Astrocyte (in vitro differentiated cells and primary cell): ENCODE results near the gene ZEB2. TPM values are rescaled to one million over a fixed set of nuclear protein-coding genes. Genes with fewer than 3 reads are reported as not detected.

Experiments used
- DNase-seq: peaks from one replicate; pipeline ENCODE4 v3.0.0-alpha.2; 2010; ENCODE audit warnings: low read depth
- FAIRE-seq: peaks from 2 replicates; lab custom pipeline; 2011; peaks lifted over from hg19 to GRCh38; lab: Jason Lieb, UNC
- H2AFZ ChIP-seq: 2 replicates; pipeline ENCODE4 v1.6.0; 2012; ENCODE audit warnings: low read depth, low read length, inconsistent platforms
- H3K27ac ChIP-seq: 2 replicates; pipeline ENCODE4 v1.5.1; 2011; ENCODE audit warnings: low read depth, low read length, inconsistent platforms
- H3K27me3 ChIP-seq: 2 replicates; pipeline ENCODE4 v1.6.0; 2011; ENCODE audit warnings: low read length, inconsistent platforms; ENCODE audit not compliant: insufficient read depth
- H3K36me3 ChIP-seq: 2 replicates; pipeline ENCODE4 v1.5.1; 2011; ENCODE audit warnings: low read length, inconsistent platforms; ENCODE audit not compliant: insufficient read depth
- H3K4me1 ChIP-seq: 2 replicates; pipeline ENCODE4 v1.5.1; 2011; ENCODE audit warnings: low read length, inconsistent platforms; ENCODE audit not compliant: insufficient read depth
- H3K4me2 ChIP-seq: 2 replicates; pipeline ENCODE4 v1.6.0; 2012; ENCODE audit warnings: low read length, inconsistent platforms
- H3K4me3 ChIP-seq: 2 replicates; pipeline ENCODE4 v1.5.1; 2011; ENCODE audit warnings: low read depth, mild to moderate bottlenecking, low read length, inconsistent platforms; ENCODE audit not compliant: insufficient read depth
- H3K79me2 ChIP-seq: 2 replicates; pipeline ENCODE4 v1.6.0; 2012; ENCODE audit warnings: mild to moderate bottlenecking, low read length, inconsistent platforms; ENCODE audit not compliant: insufficient read depth
- H3K9ac ChIP-seq: 2 replicates; pipeline ENCODE4 v1.6.0; 2012; ENCODE audit warnings: mild to moderate bottlenecking, low read length, inconsistent platforms
- H3K9me3 ChIP-seq: 2 replicates; pipeline ENCODE4 v1.5.1; 2012; ENCODE audit warnings: low read depth, mild to moderate bottlenecking, low read length, inconsistent platforms; ENCODE audit not compliant: insufficient read depth
- H4K20me1 ChIP-seq: 2 replicates; pipeline ENCODE4 v1.6.0; 2012; ENCODE audit warnings: low read length, inconsistent platforms; ENCODE audit not compliant: insufficient read depth
- H3K27ac Mint-ChIP-seq: one replicate; pipeline ENCODE4 v1.8.0; 2021; ENCODE audit warnings: mild to moderate bottlenecking, mixed read lengths; ENCODE audit not compliant: unreplicated experiment
- H3K27me3 Mint-ChIP-seq: one replicate; pipeline ENCODE4 v1.8.0; 2021; ENCODE audit warnings: low read depth, mixed read lengths; ENCODE audit not compliant: unreplicated experiment
- H3K36me3 Mint-ChIP-seq: one replicate; pipeline ENCODE4 v1.8.0; 2021; ENCODE audit warnings: low read depth, mixed read lengths; ENCODE audit not compliant: unreplicated experiment
- H3K4me1 Mint-ChIP-seq: one replicate; pipeline ENCODE4 v1.8.0; 2021; ENCODE audit warnings: low read depth, mixed read lengths; ENCODE audit not compliant: unreplicated experiment
- H3K4me3 Mint-ChIP-seq: one replicate; pipeline ENCODE4 v1.8.0; 2021; ENCODE audit warnings: mild to moderate bottlenecking, moderate library complexity, mixed read lengths; ENCODE audit not compliant: unreplicated experiment
- H3K9me3 Mint-ChIP-seq: one replicate; pipeline ENCODE4 v1.8.0; 2021; ENCODE audit warnings: mild to moderate bottlenecking, mixed read lengths; ENCODE audit not compliant: unreplicated experiment
- CTCF ChIP-seq: IDR thresholded peaks from 2 replicates; pipeline ENCODE4 v1.5.1; 2011; ENCODE audit warnings: low read depth, mild to moderate bottlenecking, inconsistent platforms, low read length, moderate library complexity; ENCODE audit not compliant: insufficient read depth
- EZH2 ChIP-seq: IDR thresholded peaks from 2 replicates; pipeline ENCODE4 v1.6.1; 2012; ENCODE audit warnings: mild to moderate bottlenecking, low read length, inconsistent platforms; ENCODE audit not compliant: insufficient read depth
- total RNA-seq: library from RNA; stranded (reverse); gene quantifications from 2 replicates; pipeline ENCODE4 v1.2.1, GENCODE V29; 2021

The ZEB2 gene
- total RNA-seq, 1 donor from 2014 or later: 84.9 TPM

- H3K4me1 Mint-ChIP-seq: peaks cover 29% of the 10 kb centered on the region
- H3K27ac ChIP-seq: no peak overlapping the region
- no peaks in the 10 kb centered on the region for H3K9me3 Mint-ChIP-seq
- H3K4me2 ChIP-seq: no peak overlapping the region
- no peak overlapping the region for H2AFZ ChIP-seq
- H3K36me3 ChIP-seq: no peaks in the 10 kb centered on the region
- no peak overlapping the region for H3K4me3 Mint-ChIP-seq
- H3K27ac Mint-ChIP-seq: peak overlapping the region; percentile 54
- no peaks in the 10 kb centered on the region for H3K27me3 ChIP-seq
- FAIRE-seq (no peak), DNase-seq (no peak)
- no peaks in the 10 kb centered on the region for H3K27me3 Mint-ChIP-seq
- H3K79me2 ChIP-seq: peaks cover 14% of the 10 kb centered on the region
- TF ChIP-seq CTCF: no peak
- TF ChIP-seq EZH2: no peak
- no peak overlapping the region for H3K9ac ChIP-seq
- no peaks in the 10 kb centered on the region for H3K4me1 ChIP-seq
- H3K4me3 ChIP-seq: no peak overlapping the region
- H3K36me3 Mint-ChIP-seq: peaks cover 17% of the 10 kb centered on the region
- peaks cover 1% of the 10 kb centered on the region for H4K20me1 ChIP-seq
- H3K9me3 ChIP-seq: no peaks in the 10 kb centered on the region
Measured at GRCh38 chr2:144446136-144446535, 73.8 kb downstream of the ZEB2 start.

- no peak overlapping the region for H3K27ac Mint-ChIP-seq
- no peak for DNase-seq
- H2AFZ ChIP-seq: no peak overlapping the region
- no peaks in the 10 kb centered on the region for H3K27me3 Mint-ChIP-seq
- no peak overlapping the region for H3K9ac ChIP-seq
- H3K36me3 Mint-ChIP-seq: peaks cover 17% of the 10 kb centered on the region
- H3K9me3 ChIP-seq: no peaks in the 10 kb centered on the region
- H3K4me3 ChIP-seq: no peak overlapping the region
- no peaks in the 10 kb centered on the region for H3K36me3 ChIP-seq
- TF ChIP-seq CTCF (no peak), EZH2 (no peak)
- no peak overlapping the region for H3K4me2 ChIP-seq
- no peaks in the 10 kb centered on the region for H3K9me3 Mint-ChIP-seq
- H4K20me1 ChIP-seq: peaks cover 7% of the 10 kb centered on the region
- H3K27ac ChIP-seq: no peak overlapping the region
- H3K79me2 ChIP-seq: peaks cover 14% of the 10 kb centered on the region
- H3K4me1 Mint-ChIP-seq: peaks cover 33% of the 10 kb centered on the region
- H3K4me3 Mint-ChIP-seq: no peak overlapping the region
- H3K27me3 ChIP-seq: no peaks in the 10 kb centered on the region
- no peak for FAIRE-seq
- no peaks in the 10 kb centered on the region for H3K4me1 ChIP-seq
Measured at GRCh38 chr2:144445196-144445595, 74.7 kb downstream of the ZEB2 start.
